Measurements from ENCODE around the gene FBXL17. TPM values are rescaled to one million over a fixed set of nuclear protein-coding genes. Genes with fewer than 3 reads are reported as not detected.

The FBXL17 gene
- total RNA-seq, 1 donor from 2014 or later = 26.9 TPM

GRCh38 chr5:108149369-108149768 is 232.5 kb downstream of the FBXL17 start:
- peaks cover 20% of the 10 kb centered on the region for H3K36me3 Mint-ChIP-seq (ENCODE audit: low read depth)
- ChIA-PET CTCF (interaction anchor here (0.8 kb wide), 1 partner anchor 196 kb away, joined by 3 read pairs; no protein-coding TSS in a partner anchor), POLR2A (no interaction called here)
- no peak for ATAC-seq (ENCODE audit: low read depth)
- no peak for TF ChIP-seq CTCF (IDR thresholded peaks at IDR 0.05)
- no peak overlapping the region for H3K27ac Mint-ChIP-seq
- H3K9me3 Mint-ChIP-seq = peaks cover 2% of the 10 kb centered on the region
- DNase-seq = no peak
- no peak overlapping the region for H3K4me3 Mint-ChIP-seq
- intact Hi-C loops (cut with micrococcal nuclease) = loop anchor here (2.0 kb wide), 1 partner anchor 195 kb away; no protein-coding TSS in a partner anchor
- H3K4me1 Mint-ChIP-seq = no peaks in the 10 kb centered on the region
- no peaks in the 10 kb centered on the region for H3K27me3 Mint-ChIP-seq

- ChIA-PET POLR2A (no interaction called here), CTCF (interaction anchor here (0.8 kb wide), 1 partner anchor 197 kb away, joined by 3 read pairs; no protein-coding TSS in a partner anchor)
- H3K27me3 Mint-ChIP-seq = no peaks in the 10 kb centered on the region
- no peak overlapping the region for H3K27ac Mint-ChIP-seq
- no peak overlapping the region for H3K4me3 Mint-ChIP-seq
- intact Hi-C loops (cut with micrococcal nuclease) = loop anchor here (2.0 kb wide), 1 partner anchor 196 kb away; no protein-coding TSS in a partner anchor
- H3K4me1 Mint-ChIP-seq = no peaks in the 10 kb centered on the region
- H3K9me3 Mint-ChIP-seq = peaks cover 2% of the 10 kb centered on the region
- DNase-seq (no peak), ATAC-seq (ENCODE audit: low read depth) (no peak)
- peaks cover 20% of the 10 kb centered on the region for H3K36me3 Mint-ChIP-seq (ENCODE audit: low read depth)
- no peak for TF ChIP-seq CTCF (IDR thresholded peaks at IDR 0.05)
These were observed 233.2 kb downstream of the FBXL17 start for GRCh38 chr5:108148715-108149139.

- CTCF ChIA-PET = no interaction called here
- POLR2A ChIA-PET = no interaction called here
- ATAC-seq (ENCODE audit: low read depth) (no peak), DNase-seq (no peak)
- no peaks in the 10 kb centered on the region for H3K9me3 Mint-ChIP-seq
- peaks cover 15% of the 10 kb centered on the region for H3K36me3 Mint-ChIP-seq (ENCODE audit: low read depth)
- no peak overlapping the region for H3K27ac Mint-ChIP-seq
- TF ChIP-seq CTCF (IDR thresholded peaks at IDR 0.05) = no peak
- no peak overlapping the region for H3K4me3 Mint-ChIP-seq
- no peaks in the 10 kb centered on the region for H3K27me3 Mint-ChIP-seq
- intact Hi-C loops (cut with micrococcal nuclease) = no loop called here
- no peaks in the 10 kb centered on the region for H3K4me1 Mint-ChIP-seq
These were observed 235.7 kb downstream of the FBXL17 start for GRCh38 chr5:108146222-108146621.

GRCh38 chr5:108145351-108145750 is 236.5 kb downstream of the FBXL17 start:
- ChIA-PET CTCF (no interaction called here), POLR2A (no interaction called here)
- no peaks in the 10 kb centered on the region for H3K27me3 Mint-ChIP-seq
- TF ChIP-seq CTCF (IDR thresholded peaks at IDR 0.05) = no peak
- intact Hi-C loops (cut with micrococcal nuclease) = no loop called here
- H3K4me1 Mint-ChIP-seq = no peaks in the 10 kb centered on the region
- peaks cover 15% of the 10 kb centered on the region for H3K36me3 Mint-ChIP-seq (ENCODE audit: low read depth)
- DNase-seq (no peak), ATAC-seq (ENCODE audit: low read depth) (no peak)
- H3K4me3 Mint-ChIP-seq = no peak overlapping the region
- no peaks in the 10 kb centered on the region for H3K9me3 Mint-ChIP-seq
- H3K27ac Mint-ChIP-seq = no peak overlapping the region

- no peak overlapping the region for H3K4me3 Mint-ChIP-seq
- H3K27ac Mint-ChIP-seq = no peak overlapping the region
- no peaks in the 10 kb centered on the region for H3K27me3 Mint-ChIP-seq
- intact Hi-C loops (cut with micrococcal nuclease) = no loop called here
- TF ChIP-seq CTCF (IDR thresholded peaks at IDR 0.05) = no peak
- peaks cover 15% of the 10 kb centered on the region for H3K36me3 Mint-ChIP-seq (ENCODE audit: low read depth)
- POLR2A ChIA-PET = no interaction called here
- CTCF ChIA-PET = no interaction called here
- ATAC-seq (ENCODE audit: low read depth) (no peak), DNase-seq (no peak)
- no peaks in the 10 kb centered on the region for H3K9me3 Mint-ChIP-seq
- no peaks in the 10 kb centered on the region for H3K4me1 Mint-ChIP-seq
These were observed 237.6 kb downstream of the FBXL17 start for GRCh38 chr5:108144332-108144731.

Measured in activated B cell treated with CpG ODN at 0.5 μM for 24 hours (primary cell).